Astrocyte of the spinal cord (primary cell): ENCODE measurements around the gene POLR1C.
"Not testable (repeated sequence)": the region's sequence is repeated elsewhere in the genome, so short reads cannot be mapped to it uniquely, and the experiment has no call there.

Experiments used
- DNase-seq: peaks from one replicate; pipeline ENCODE4 v3.0.0; 2011; ENCODE audit warnings: low read depth, low spot score
- H3K4me3 ChIP-seq: 2 replicates; pipeline ENCODE4 v1.5.1; 2011; ENCODE audit warnings: low read depth, mild to moderate bottlenecking, low read length, moderate library complexity
- CTCF ChIP-seq: IDR thresholded peaks from 2 replicates; pipeline ENCODE4 v1.5.1; 2012; ENCODE audit warnings: low read depth, mild to moderate bottlenecking, low read length, inconsistent platforms
- in situ Hi-C: cut with HindIII; loops from 2 replicates; pipeline ENCODE4 v1.10.0; 2017; ENCODE audit warnings: low sequenced_read_pairs

POLR1C gene

GRCh38 chr6:43540507-43540906 is 23.6 kb downstream of the POLR1C start:
- no peak for TF ChIP-seq CTCF
- in situ Hi-C loops, result no loop called here
- no peak for DNase-seq
- no peak overlapping the region for H3K4me3 ChIP-seq

GRCh38 chr6:43541774-43542471 is 25.0 kb downstream of the POLR1C start:
- no peak overlapping the region for H3K4me3 ChIP-seq
- no peak for DNase-seq
- no peak for TF ChIP-seq CTCF
- in situ Hi-C loops, result no loop called here

- no peak overlapping the region for H3K4me3 ChIP-seq
- no peak for DNase-seq
- in situ Hi-C loops, result no loop called here
- no peak for TF ChIP-seq CTCF
Measured at GRCh38 chr6:43544461-43544860, 27.6 kb downstream of the POLR1C start.

GRCh38 chr6:43547222-43547621 is 30.3 kb downstream of the POLR1C start:
- no peak for TF ChIP-seq CTCF
- no peak overlapping the region for H3K4me3 ChIP-seq
- no peak for DNase-seq
- in situ Hi-C loops, result no loop called here

GRCh38 chr6:43557620-43558019 is 40.7 kb downstream of the POLR1C start:
- H3K4me3 ChIP-seq, DNase-seq, in situ Hi-C loops: not testable (repeated sequence)

- no peak for DNase-seq
- in situ Hi-C loops, result no loop called here
- no peak for TF ChIP-seq CTCF
- no peak overlapping the region for H3K4me3 ChIP-seq
Measured at GRCh38 chr6:43559328-43559727, 42.4 kb downstream of the POLR1C start.

- H3K4me3 ChIP-seq, result no peak overlapping the region
- DNase-seq, result no peak
- TF ChIP-seq CTCF, result no peak
- in situ Hi-C loops, result no loop called here
Measured at GRCh38 chr6:43570876-43571441, 54.1 kb downstream of the POLR1C start.
